Measurements from ENCODE around the gene SPC25.
"Not testable (repeated sequence)": the region's sequence is repeated elsewhere in the genome, so short reads cannot be mapped to it uniquely, and the experiment has no call there.

The SPC25 gene, protein sequence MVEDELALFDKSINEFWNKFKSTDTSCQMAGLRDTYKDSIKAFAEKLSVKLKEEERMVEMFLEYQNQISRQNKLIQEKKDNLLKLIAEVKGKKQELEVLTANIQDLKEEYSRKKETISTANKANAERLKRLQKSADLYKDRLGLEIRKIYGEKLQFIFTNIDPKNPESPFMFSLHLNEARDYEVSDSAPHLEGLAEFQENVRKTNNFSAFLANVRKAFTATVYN
- total RNA-seq, result 0 to 0.44 (median 0.09) reads per million in 4 experiments

DNA sequence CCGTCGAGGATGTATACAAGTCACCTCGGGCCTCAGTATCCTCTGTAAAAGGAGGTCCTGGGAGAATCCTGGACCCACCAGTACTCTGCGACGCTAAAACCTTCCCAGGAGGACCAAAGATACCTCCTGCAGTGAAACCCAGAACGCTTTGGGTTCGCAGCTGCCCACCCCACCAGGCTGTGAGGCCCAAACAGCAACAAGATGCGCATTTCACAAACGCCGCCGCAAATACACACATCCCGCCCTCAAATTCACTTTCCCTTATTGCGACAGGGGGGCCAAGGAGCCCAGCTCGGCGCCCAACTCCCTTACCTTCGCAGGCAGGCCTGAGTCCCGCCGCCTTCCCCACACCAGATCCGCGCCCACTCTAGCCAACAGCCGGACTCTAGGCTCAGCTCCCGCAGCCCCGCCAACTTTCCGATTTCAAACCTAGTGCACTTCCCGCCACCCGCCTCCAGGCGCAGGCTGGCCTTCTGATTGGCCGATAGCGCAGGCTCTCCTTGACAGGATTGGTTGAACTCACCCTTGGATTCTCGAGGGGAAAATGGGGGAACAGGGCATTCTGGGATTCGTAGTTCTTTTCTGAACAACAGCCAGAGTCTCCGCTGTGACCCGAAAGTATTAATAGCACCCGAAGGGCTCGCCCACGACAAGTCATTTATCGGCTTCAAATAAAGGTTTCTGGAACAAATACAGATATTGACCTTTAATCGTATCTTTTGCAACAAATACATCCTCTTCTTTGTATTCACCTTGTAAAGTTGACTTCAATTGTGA lies at the start of gene SPC25:
Gene SPC25 (minus strand): TSS at position 425 of the 777 bp plus-strand sequence. CDS start 911 bp downstream, outside the sequence.
- peak; percentile 80 for DNase-seq

DNA sequence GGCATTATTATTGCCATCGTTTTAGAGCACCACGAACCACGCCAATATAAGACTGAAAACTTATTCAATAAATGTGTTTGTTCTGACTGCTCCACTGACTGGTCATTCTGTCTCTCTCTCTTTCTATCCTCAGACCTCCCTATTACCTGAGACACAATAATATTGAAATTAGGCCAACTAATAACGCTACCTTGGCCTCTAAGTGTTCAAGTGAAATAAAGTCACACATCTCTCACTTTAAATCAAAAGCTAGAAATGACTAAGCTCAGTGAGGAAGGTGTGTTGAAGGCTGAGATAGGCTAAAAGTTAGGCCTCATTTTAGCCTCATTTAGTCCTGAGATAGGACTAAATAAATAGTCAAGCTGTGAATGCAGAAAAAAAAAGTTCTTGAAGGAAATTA lies 49.7 kb upstream of the SPC25 start:
- no peak for DNase-seq

DNA sequence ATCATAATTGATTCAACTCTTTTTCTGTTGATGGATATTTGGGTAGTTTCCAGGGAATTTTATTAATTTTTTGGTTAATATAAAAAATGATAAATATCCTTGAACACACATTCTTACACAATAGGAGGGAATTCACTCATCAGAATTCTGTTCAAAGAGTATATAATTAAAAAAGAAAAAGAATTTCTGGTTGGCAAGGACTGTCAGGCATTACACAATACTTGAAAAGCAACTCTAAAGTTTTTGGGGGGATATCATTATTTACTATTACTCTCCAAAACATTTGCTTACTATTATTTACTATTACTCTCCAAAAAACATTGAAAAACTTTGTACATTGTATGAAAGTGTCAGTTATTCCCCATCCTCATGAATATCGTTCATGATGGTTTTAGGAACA lies 48.8 kb upstream of the SPC25 start:
- DNase-seq, result no peak

DNA sequence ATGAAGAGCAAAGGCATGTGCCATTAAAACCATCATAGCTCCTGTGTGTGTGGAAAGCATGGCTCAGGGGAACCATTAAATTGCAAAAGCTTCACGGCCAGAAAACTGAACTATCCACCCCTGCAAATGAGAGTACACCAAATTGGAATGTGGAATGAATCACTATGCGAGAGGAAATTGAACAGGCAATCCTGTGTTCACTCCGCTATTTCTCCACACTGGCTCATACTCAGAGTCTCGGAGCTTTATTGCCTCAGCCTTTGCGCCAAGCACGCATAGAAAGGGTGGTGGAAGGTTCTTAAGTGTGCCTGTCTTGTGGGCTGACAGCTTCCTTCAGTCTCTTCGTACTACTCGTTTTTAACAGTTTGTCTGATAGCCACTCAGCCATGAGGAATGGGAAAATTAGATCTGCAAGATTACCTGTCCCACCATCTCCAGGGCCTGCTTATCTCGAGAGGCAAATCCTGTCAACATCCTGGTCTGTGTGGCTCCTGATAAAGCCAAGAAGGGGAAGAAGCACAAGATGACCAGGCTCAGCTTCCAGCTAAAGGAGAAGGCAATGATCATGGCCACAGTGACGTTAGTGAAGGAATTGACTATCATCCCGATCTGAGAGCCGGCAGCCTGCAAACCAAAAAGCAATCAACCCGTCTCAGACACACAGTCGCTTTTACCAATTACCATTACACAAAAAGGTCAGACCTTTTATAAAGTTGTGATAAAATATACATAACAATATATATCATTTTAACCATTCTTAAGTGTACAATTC lies 45.8 kb upstream of the SPC25 start:
- no peak for DNase-seq

DNA sequence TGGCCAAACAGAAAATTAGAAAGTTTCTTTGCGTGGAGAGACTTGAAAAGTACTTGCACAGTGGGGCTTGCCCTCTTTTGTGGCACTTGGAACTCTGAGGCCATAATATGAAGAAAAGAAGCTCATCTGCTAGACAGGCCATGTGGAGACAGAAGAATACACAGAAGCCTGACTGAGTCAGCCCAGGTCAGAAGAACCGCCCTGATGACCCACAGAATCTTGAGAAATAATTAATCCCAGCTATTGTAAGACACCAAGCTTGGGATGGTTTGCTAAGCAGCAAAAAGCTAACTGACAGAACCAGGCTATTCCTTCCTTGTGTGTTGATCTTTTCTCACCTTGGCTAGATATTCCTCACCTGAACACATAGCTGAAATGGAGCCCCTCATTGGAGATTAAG lies 44.6 kb upstream of the SPC25 start:
- no peak for DNase-seq

DNA sequence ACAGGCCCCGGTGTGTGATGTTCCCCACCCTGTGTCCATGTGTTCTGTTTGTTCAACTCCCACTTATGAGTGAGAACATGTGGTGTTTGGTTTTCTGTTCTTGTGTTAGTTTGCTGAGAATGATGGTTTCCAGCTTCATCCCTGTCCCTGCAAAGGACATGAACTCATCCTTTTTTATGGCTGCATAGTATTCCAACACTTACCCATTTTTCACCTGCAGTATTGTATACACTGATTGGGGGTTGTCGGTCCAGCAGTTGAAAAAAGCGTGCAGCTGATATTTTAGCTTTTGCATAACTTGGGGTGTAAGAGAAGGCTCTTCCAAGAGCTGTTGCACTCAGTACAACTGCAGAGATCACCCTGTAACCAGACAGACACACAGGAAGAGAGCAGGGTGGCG lies 41.9 kb upstream of the SPC25 start:
- not testable (repeated sequence) for DNase-seq

DNA sequence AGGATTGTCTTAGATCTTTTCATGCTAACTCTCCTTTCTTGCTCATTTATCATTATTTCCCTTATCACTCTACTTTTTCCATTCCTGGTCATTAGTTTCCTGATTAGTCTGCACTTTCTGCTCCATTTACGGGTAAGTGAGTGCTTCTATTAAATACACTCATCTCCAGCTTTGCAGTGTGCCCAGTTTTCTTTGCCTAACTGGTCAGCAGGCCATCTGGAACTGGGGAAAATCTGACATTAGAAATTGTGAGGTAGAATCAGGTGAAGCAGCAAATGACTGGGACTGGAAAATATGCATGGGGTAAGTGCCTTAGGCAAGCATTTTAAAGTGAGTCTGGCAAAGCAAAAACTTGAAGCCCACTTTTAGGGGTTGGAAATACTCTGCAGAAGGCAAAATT lies 40.0 kb upstream of the SPC25 start:
- no peak for DNase-seq

DNA sequence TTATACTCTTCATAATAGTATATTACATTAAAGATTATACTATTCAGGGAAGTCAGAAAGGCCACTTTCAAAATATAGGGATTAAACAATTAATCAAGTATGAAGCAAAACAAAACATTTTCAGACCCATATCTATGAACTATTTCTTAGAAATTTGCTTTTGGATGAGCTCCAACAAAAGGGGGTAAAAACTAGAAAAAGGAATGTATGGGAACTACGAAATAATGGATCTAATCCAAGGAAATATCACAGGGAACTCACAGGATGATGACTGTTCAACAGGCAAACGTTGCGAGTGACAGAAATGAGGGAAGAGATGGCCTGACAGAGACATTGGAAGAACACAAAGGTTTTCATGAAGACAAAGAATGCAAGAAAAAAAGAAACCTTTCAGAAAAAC lies 38.8 kb upstream of the SPC25 start:
- no peak for DNase-seq

DNA sequence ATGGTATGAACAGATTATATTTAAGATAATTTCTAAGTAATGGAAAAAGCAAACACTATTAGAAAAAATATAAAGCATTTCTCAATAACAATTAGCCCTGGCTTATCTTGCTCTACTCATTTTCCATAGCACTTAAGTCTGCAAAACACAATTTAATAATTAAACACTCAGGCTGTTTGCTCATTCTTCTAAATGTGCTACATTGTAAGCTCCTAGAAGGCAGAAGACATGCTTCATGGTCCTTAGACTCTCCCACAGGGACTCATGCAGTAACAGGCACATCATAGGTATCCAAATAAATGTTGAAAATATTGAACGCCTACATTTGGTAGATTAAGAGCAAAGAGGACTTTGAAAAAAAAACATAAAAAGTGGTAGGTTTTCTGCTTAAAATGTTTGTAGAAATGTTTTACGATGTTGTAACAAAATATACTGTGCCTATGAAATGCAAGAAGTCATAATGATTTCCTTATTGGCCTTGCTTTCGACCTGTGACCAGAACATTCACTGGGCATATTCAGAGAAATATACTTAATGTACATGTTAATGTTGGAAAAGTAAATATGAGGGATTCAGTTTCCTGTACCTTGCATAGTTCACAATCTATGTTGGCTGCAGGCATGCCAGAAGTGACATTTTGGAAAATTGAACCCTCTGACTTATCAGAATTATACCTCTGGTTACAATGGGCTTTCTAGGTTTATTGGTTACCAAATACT lies 38.0 kb upstream of the SPC25 start:
- no peak for DNase-seq

DNA sequence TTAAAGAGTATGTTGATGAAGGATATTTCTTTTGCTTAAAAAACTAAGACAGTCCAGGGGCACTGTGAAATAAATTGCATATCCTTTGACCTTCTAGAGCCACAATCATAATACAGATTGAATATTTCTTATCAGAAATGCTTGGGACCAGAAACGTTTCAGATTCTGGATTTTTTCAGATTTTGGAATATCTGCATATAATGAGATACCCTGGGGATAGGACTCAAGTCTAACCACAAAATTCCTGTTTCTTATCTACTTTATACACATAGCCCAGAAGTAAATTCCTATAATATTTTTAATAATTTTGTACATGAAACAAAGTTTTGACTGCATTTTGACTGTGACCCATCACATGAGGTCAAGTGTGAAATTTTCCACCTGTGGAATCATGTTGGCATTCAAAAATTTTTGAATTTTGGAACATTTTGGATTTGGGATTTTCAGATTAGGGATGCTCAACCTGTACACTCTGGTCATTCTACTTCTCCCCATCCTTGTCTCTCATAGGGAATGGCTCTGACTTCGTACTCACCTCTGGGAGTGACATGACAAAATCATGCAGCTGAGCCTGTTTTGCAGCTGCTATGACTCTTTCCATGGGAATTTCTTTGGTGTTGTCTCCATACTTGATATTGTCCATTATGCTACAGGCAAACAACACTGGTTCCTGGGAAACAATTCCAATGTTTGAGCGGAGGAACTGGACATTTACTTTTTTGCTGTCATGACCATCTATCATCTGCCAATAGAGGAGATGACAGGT lies 36.6 kb upstream of the SPC25 start:
- DNase-seq, result no peak

DNA sequence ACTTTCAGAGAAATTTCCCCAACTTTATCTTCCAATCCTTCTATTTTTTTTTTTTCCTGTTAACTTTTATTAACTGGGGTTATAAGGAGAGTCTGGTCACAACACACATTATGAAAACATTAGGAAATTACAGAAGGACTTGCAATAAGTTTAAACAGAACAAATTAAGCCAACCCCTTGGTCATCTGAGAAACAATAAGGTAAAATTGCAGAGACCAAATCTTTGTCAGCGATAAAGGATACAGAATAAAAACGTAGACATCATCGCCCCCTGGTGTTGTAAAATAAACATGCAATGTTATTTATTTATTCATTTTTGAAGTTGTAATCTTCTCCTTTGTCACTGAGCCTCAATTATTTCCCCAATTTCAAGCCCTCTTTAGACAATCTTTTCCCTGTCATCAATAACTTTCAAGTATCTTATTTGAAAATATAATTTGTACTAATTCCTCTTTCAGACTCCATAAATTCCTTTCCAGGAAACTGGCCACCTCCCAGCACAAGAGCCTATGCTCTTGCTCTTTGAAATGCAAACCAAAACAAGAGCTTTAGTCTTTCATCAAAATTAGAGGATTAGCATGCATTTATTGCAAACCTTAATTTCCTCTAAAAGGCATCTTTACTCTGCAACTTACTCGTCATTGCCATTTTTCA lies 30.4 kb upstream of the SPC25 start:
- no peak for DNase-seq

DNA sequence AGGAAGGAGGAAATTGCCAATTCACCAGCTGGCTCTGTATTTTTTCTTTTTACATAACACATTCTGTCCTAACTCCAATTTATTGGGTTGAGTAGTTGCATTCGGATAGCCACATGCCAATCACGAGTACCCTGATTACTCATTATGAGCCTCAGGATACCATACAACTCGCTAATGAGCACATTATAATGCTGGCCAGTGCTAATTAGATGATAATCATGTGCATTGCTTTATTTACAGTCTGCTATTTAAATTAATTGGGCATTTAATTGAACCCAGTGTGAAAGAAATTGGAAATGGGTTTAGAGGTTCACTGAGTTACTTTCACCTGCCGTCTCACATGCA lies 26.1 kb upstream of the SPC25 start:
- DNase-seq, result no peak

DNA sequence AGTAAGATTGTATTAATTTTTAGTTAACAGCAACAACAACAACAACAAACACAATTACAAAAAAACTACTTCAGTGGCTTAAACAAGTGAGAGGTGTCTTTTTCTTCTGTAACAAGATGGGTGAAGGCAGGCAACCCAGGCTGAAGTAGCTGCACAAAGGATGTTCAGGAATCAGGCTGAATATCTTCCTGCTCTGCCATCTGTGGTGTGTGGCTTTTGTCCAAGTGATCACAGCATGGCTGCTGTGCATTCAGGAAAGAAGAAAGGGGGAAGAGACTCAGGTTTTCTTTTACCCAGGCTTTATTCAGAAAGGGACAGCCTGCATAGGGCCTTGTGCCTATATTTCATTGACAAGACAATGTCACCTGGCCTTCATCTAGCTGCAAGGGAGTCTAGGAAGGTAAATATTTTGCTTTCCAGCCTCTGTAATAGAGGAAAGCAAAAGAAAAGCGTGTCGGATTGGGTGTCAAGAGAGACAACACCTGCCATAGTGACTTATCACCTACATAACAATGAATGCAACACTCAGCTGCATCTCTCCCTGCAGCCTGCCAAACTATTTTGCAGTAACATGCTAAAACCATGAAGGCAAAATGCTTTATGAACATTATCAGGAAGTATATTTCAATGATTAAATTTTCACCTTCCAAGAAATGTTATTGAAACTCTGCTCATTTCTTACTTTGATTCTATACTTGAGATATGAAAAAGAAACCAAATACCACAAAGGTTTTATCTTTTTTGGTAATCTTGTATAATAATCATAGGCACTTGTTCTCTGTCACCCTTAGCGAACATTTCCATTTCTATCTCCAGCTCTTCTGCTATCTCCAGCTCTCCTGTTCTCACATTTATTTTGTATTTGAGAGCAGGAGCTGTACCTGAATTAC lies 25.5 kb upstream of the SPC25 start:
- no peak for DNase-seq

DNA sequence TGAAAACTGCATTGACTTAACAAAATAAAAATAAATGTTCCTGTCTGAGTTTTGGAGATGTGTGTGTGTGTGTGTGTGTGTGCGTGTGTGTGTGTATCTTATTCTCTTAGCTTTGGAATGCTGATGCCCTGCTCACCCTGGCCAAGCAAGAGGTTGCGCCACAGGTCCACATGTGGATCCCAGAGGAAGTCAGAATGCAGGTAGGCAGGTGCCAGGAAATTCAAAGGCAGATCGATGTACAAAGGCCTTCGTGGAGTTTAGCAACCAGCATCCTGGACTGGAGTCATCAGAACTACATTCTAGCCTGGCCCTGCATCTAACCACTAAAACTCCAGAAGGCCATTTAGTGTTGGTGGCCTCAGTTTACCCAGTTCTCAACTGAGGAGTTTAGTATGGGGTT lies 23.3 kb upstream of the SPC25 start:
- DNase-seq, result no peak

DNA sequence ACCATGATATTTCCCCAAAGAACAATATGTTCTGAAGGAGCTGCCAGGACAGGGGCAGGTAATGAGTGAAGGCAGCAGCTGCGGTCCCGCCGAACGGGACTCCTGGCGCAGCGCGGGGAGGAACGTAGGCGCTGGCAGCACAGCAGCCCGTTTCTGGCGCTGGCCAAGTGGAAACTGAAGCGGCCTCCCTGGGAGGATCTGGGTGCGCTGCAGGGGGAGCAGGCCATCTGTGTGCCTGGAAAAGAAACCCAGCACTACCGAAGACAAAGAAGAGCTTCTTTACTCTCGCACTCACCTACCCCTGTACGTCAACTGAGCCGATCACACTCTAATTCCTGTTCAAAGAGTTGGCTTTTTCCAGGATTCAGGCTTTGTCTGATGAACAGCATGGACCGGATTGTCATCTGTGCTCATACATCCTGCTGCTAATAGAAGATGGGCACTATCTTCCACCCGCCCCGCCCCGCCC lies 22.7 kb upstream of the SPC25 start:
- DNase-seq, result no peak

DNA sequence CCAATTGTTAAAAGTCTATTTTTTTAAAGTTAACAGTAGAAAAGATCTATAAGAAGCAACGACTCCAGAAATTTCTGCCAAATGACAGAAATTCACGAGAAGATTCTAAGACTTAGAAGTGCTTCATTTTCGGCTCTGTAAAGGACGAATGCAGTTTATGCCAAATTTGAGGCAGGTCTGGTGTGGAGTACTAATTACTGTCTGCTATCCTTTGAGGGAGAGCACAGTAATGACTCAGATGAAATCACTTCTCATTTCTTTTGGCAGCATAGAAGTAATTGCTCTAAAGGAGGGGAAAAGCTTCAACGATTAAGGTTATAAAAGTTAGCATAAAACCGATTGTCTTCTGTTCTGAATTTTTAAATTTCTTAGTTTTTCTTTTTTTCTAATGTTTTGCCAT lies 22.2 kb upstream of the SPC25 start:
- no peak for DNase-seq

DNA sequence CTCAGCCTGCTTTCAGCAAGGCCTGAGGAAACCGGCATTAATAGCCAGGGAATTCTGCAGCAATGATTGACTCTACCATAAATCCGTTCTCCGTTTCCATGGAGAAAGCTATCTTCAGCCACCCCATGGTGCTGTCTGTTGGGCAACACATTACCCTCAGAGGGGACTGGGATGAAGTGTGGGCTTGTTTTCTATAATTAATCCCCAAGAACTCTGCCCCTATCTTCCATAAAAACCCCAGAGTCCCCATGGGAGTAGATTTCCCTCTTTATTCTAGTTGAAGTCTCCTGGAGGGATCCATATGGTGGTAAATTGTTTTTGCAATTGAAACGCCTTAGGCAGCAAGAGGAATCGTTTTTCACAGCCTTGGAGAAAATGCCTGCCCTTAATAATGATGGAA lies 20.1 kb upstream of the SPC25 start:
- no peak for DNase-seq

DNA sequence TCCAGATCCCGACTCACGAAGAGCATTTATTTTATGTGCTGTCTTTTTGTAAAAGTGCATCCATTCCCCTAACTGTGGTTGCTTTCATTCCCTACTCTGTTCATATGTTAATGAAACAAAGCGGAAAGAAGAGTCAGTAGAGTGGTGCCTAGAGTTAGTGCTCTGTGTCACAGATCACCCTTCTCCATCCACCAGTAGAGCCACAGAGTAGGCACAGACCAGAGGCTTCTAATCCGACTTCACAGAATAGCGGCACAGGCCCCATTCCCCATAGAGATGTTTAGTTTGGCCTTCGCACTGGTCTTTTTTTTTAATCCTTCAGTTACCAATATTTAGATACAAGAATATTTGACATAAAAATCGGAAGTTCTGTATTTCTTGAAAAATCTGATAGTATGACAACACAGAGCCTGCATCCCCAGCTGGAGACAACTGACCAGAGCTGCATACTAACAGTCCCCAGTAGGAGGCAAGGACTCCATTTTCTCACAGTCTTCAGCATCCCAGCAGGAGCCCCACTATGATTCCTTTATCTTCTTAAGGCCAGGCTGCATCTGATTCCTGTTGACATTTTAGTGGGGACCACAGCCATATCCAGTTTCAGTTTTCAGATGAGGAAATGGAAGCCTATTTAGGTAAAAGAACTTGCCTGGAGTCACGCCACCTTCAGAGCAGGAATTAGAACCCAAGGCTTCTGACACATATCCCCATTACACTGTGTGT lies 17.9 kb upstream of the SPC25 start:
- no peak for DNase-seq

DNA sequence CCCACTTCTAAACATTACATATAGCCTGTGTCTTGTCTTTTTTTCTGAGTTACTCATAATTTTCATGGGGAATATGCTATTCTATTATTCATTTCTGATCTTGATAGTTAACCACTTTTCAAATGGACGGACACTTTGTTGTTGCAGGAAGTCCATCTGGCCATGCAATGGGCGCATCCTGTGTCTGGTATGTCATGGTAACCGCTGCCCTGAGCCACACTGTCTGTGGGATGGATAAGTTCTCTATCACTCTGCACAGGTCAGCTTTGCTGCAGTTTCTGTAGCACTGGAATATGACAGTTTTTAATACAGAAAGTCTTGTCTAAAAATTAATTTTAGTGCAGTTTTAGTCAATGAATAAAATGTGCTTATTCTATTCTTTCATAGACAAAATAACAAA lies 14.1 kb upstream of the SPC25 start:
- DNase-seq, result no peak

DNA sequence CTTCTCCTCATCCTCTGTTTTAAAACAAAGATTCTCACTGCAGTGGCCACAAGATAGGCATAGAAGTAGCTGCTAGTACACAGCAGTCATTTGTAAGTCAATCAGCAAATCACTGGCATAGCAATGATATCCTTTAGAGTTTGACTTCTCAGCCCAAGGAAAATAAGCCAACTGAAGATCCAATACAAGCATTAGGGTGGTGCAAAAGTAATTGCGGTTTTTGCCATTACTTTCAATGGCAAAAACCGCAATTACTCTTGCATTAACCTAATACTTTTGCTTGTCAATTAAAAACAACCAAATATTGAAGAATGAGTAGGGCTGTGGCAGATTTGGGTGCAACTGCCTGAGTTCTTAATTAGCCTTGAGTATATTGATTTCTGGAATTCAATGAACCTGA lies 13.7 kb upstream of the SPC25 start:
- DNase-seq, result no peak
